Adrenal gland (tissue), 5 donors: ENCODE results near the gene HHATL.

Source experiments
- CTCF ChIP-seq, 6 experiments: fragments of 450-650 bp in 4 of 6; fragments of 200-600 bp in 2 of 6; sonication (generic) in 1 of 6; IDR thresholded peaks; 1 replicate in 5 of 6; 2 replicates in 1 of 6; pipeline versions ENCODE4 v1.5.1 to v1.8.0; 2016 to 2021; ENCODE audit warnings: antibody characterized with exemption in 6 of 6, mild to moderate bottlenecking in 2 of 6, moderate library complexity in 1 of 6
- POLR2A ChIP-seq, 2 donors: fragments of 450-650 bp; IDR thresholded peaks; one replicate each; pipeline ENCODE4 v1.6.1; 2017; ENCODE audit warnings: antibody characterized with exemption in 2 of 2, mild to moderate bottlenecking in 2 of 2, moderate library complexity in 1 of 2
- donor health status: DM: no; HTN: no; CAD: no.

GRCh38 chr3:42675909-42676308, 26.7 kb downstream of the HHATL start:
- TF ChIP-seq CTCF (IDR thresholded peaks at IDR 0.05) = no peak
- no peak for TF ChIP-seq POLR2A (IDR thresholded peaks at IDR 0.05)
